HEK293 (cell line): ENCODE data around the gene FUBP1.

ENCODE experiments used
- KLF16 ChIP-seq: fragments of 450-650 bp; formaldehyde crosslinking; IDR thresholded peaks from 2 replicates; pipeline ENCODE4 v1.5.1; 2017; ENCODE audit warnings: missing biosample characterization, missing genetic modification characterization
- ZNF785 ChIP-seq: fragments of 450-650 bp; formaldehyde crosslinking; IDR thresholded peaks from 2 replicates; pipeline ENCODE4 v1.5.1; 2016; ENCODE audit warnings: missing biosample characterization, missing genetic modification characterization

DNA sequence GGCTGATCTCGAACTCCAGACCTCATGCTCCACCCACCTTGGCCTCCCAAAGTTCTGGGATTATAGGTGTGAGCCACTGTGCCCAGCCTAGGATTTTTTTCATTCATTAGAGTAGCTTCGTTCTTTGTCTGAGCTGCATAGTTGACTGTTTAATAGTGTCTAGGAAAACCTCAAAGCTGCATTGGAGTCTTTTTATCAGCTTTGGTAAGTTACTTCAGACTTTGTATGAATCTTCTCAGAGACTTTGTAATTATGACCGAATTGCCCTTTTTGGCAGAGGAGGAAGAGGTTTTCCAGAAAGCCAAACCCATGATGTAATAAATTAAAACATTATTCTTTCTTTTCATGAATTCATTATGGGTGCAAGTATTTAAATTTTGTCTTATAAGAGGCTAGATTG lies 31.0 kb upstream of the FUBP1 start:
- TF ChIP-seq ZNF785 (tag by site-specific recombination) (no peak), KLF16 (tag by site-specific recombination) (no peak)
